ENCODE data around the gene DUSP10.

- TF ChIP-seq CTCF (IDR thresholded peaks at IDR 0.05) (no peak), POLR2A (IDR thresholded peaks at IDR 0.05) (no peak)
Observed at GRCh38 chr1:221759436-221759835, 17.5 kb upstream of the DUSP10 start.

Data from body of pancreas (tissue), 4 donors.